HEK293 (cell line): ENCODE measurements around the gene BCOR.
A peak's percentile ranks its signal among the peaks of the same experiment; 100 is the strongest.

ENCODE experiments used
- AEBP2 ChIP-seq: fragments of 450-650 bp; formaldehyde crosslinking; IDR thresholded peaks from 2 replicates; pipeline ENCODE4 v1.5.1; 2016; ENCODE audit warnings: missing biosample characterization, missing genetic modification characterization, borderline replicate concordance
- GLI4 ChIP-seq: fragments of 450-650 bp; formaldehyde crosslinking; IDR thresholded peaks from 2 replicates; pipeline ENCODE4 v1.5.1; 2016; ENCODE audit warnings: missing biosample characterization, missing genetic modification characterization
- HIC1 ChIP-seq: fragments of 450-650 bp; formaldehyde crosslinking; IDR thresholded peaks from 2 replicates; pipeline ENCODE4 v1.5.1; 2016; ENCODE audit warnings: missing biosample characterization, missing genetic modification characterization
- IKZF3 ChIP-seq: fragments of 450-650 bp; IDR thresholded peaks from 2 replicates; pipeline ENCODE4 v1.5.0; 2018; ENCODE audit warnings: missing biosample characterization, mild to moderate bottlenecking, missing genetic modification characterization, moderate library complexity
- SALL2 ChIP-seq: fragments of 450-650 bp; formaldehyde crosslinking; IDR thresholded peaks from 2 replicates; pipeline ENCODE4 v1.5.0; 2017; ENCODE audit warnings: missing biosample characterization, mild to moderate bottlenecking, missing genetic modification characterization, borderline replicate concordance
- SP3 ChIP-seq: fragments of 450-650 bp; formaldehyde crosslinking; IDR thresholded peaks from 2 replicates; pipeline ENCODE4 v1.5.1; 2016; ENCODE audit warnings: missing biosample characterization, missing genetic modification characterization
- SP7 ChIP-seq: fragments of 450-650 bp; formaldehyde crosslinking; IDR thresholded peaks from 2 replicates; pipeline ENCODE4 v1.5.1; 2016; ENCODE audit warnings: missing biosample characterization, missing genetic modification characterization
- TCF7L2 ChIP-seq: IDR thresholded peaks from 2 replicates; pipeline ENCODE4 v1.6.1; 2011; ENCODE audit warnings: low read depth, mild to moderate bottlenecking, inconsistent platforms, low read length, moderate library complexity, borderline replicate concordance
- YY1 ChIP-seq: fragments of 450-650 bp; formaldehyde crosslinking; IDR thresholded peaks from 2 replicates; pipeline ENCODE4 v1.5.1; 2018; ENCODE audit warnings: missing biosample characterization, missing genetic modification characterization
- YY2 ChIP-seq: fragments of 450-650 bp; formaldehyde crosslinking; IDR thresholded peaks from 2 replicates; pipeline ENCODE4 v1.5.1; 2016; ENCODE audit warnings: missing biosample characterization, missing genetic modification characterization
- ZBTB6 ChIP-seq: fragments of 450-650 bp; formaldehyde crosslinking; IDR thresholded peaks from 2 replicates; pipeline ENCODE4 v1.5.1; 2017; ENCODE audit warnings: missing biosample characterization, missing genetic modification characterization
- ZBTB8A ChIP-seq: fragments of 450-650 bp; formaldehyde crosslinking; IDR thresholded peaks from 2 replicates; pipeline ENCODE4 v1.5.1; 2016; ENCODE audit warnings: missing biosample characterization, missing genetic modification characterization
- ZFHX2 ChIP-seq: fragments of 450-650 bp; formaldehyde crosslinking; conservative IDR thresholded peaks from 2 replicates; pipeline ENCODE4 v1.5.1; 2016; ENCODE audit warnings: missing biosample characterization, missing genetic modification characterization
- ZFP3 ChIP-seq: fragments of 450-650 bp; formaldehyde crosslinking; IDR thresholded peaks from 2 replicates; pipeline ENCODE4 v1.5.1; 2016; ENCODE audit warnings: low read depth, missing biosample characterization, missing genetic modification characterization
- ZIC2 ChIP-seq: fragments of 450-650 bp; formaldehyde crosslinking; IDR thresholded peaks from 2 replicates; pipeline ENCODE4 v1.5.1; 2016; ENCODE audit warnings: missing biosample characterization, missing genetic modification characterization
- ZNF10 ChIP-seq: fragments of 450-650 bp; formaldehyde crosslinking; IDR thresholded peaks from 2 replicates; pipeline ENCODE4 v1.5.1; 2017; ENCODE audit warnings: missing biosample characterization, missing genetic modification characterization
- ZNF140 ChIP-seq: fragments of 450-650 bp; formaldehyde crosslinking; IDR thresholded peaks from 2 replicates; pipeline ENCODE4 v1.5.1; 2016; ENCODE audit warnings: missing biosample characterization, missing genetic modification characterization
- ZNF202 ChIP-seq: fragments of 450-650 bp; formaldehyde crosslinking; IDR thresholded peaks from 2 replicates; pipeline ENCODE4 v1.5.1; 2016; ENCODE audit warnings: missing biosample characterization, missing genetic modification characterization, borderline replicate concordance
- ZNF211 ChIP-seq: fragments of 450-650 bp; formaldehyde crosslinking; IDR thresholded peaks from 2 replicates; pipeline ENCODE4 v1.5.1; 2016; ENCODE audit warnings: low read depth, missing biosample characterization, missing genetic modification characterization
- ZNF23 ChIP-seq: fragments of 450-650 bp; formaldehyde crosslinking; IDR thresholded peaks from 2 replicates; pipeline ENCODE4 v1.5.1; 2016; ENCODE audit warnings: missing biosample characterization, missing genetic modification characterization, borderline replicate concordance
- ZNF248 ChIP-seq: fragments of 450-650 bp; formaldehyde crosslinking; IDR thresholded peaks from 2 replicates; pipeline ENCODE4 v1.5.1; 2017; ENCODE audit warnings: missing biosample characterization, missing genetic modification characterization
- ZNF274 ChIP-seq, 2 experiments: fragments of 200-500 bp in 1 of 2; fragments of 450-650 bp in 1 of 2; sonication (Bioruptor generic) in 1 of 2; formaldehyde crosslinking in 1 of 2; IDR thresholded peaks; 2 replicates each; pipeline versions ENCODE4 v1.5.1 to v1.6.1; 2014 to 2016; ENCODE audit warnings: borderline replicate concordance in 1 of 2, inconsistent platforms in 1 of 2, low read length in 1 of 2, missing biosample characterization in 1 of 2, missing genetic modification characterization in 1 of 2
- ZNF324 ChIP-seq: fragments of 450-650 bp; formaldehyde crosslinking; IDR thresholded peaks from 2 replicates; pipeline ENCODE4 v1.5.1; 2016; ENCODE audit warnings: missing biosample characterization, missing genetic modification characterization
- ZNF341 ChIP-seq: fragments of 450-650 bp; formaldehyde crosslinking; IDR thresholded peaks from 2 replicates; pipeline ENCODE4; 2016; ENCODE audit warnings: low read depth, missing biosample characterization, missing genetic modification characterization
- ZNF362 ChIP-seq: fragments of 450-650 bp; formaldehyde crosslinking; IDR thresholded peaks from 2 replicates; pipeline ENCODE4 v1.5.1; 2016; ENCODE audit warnings: missing biosample characterization, missing genetic modification characterization
- ZNF48 ChIP-seq: fragments of 450-650 bp; formaldehyde crosslinking; IDR thresholded peaks from 2 replicates; pipeline ENCODE4 v1.5.1; 2016; ENCODE audit warnings: missing biosample characterization, missing genetic modification characterization
- ZNF580 ChIP-seq: fragments of 450-650 bp; formaldehyde crosslinking; IDR thresholded peaks from 2 replicates; pipeline ENCODE4 v1.5.1; 2016; ENCODE audit warnings: missing biosample characterization, missing genetic modification characterization
- ZNF629 ChIP-seq: fragments of 450-650 bp; formaldehyde crosslinking; IDR thresholded peaks from 2 replicates; pipeline ENCODE4 v1.5.1; 2017; ENCODE audit warnings: missing biosample characterization, missing genetic modification characterization
- ZNF654 ChIP-seq: fragments of 450-650 bp; formaldehyde crosslinking; IDR thresholded peaks from 2 replicates; pipeline ENCODE4 v1.5.1; 2016; ENCODE audit warnings: low read depth, missing biosample characterization, missing genetic modification characterization
- ZNF692 ChIP-seq: fragments of 450-650 bp; formaldehyde crosslinking; IDR thresholded peaks from 2 replicates; pipeline ENCODE4 v1.5.1; 2016; ENCODE audit warnings: missing biosample characterization, missing genetic modification characterization
- ZNF707 ChIP-seq: fragments of 450-650 bp; formaldehyde crosslinking; IDR thresholded peaks from 2 replicates; pipeline ENCODE4 v1.5.1; 2016; ENCODE audit warnings: missing biosample characterization, missing genetic modification characterization

The BCOR gene

GRCh38 chrX:40013266-40014195, 84.2 kb downstream of the BCOR start (continued):
- TF ChIP-seq ZNF692 (tag by site-specific recombination) = no peak
- no peak for TF ChIP-seq ZNF654 (tag by site-specific recombination)
- TF ChIP-seq YY2 (tag by site-specific recombination) = no peak
- no peak for TF ChIP-seq ZNF248 (tag by site-specific recombination)
- TF ChIP-seq ZNF23 (tag by site-specific recombination) = no peak
- TF ChIP-seq IKZF3 (tag by site-specific recombination) = peak; percentile 38; the same call in 1 of the 2 replicates
- no peak for TF ChIP-seq TCF7L2
- TF ChIP-seq SALL2 = no peak
- 0 out of 2 replicates have a peak, but pooled peaks have one; percentile 47 for TF ChIP-seq SP7 (tag by site-specific recombination)
- TF ChIP-seq ZFHX2 = peak; percentile 34; the same call in 1 of the 2 replicates
- TF ChIP-seq ZBTB6 (tag by site-specific recombination) = peak; percentile 26; the same call in 1 of the 2 replicates
- TF ChIP-seq ZNF202 (tag by site-specific recombination) = no peak
- no peak for TF ChIP-seq ZNF211 (tag by site-specific recombination)
- peak; percentile 85 for TF ChIP-seq HIC1 (tag by site-specific recombination)
- no peak for TF ChIP-seq ZNF707
- TF ChIP-seq ZBTB8A (tag by site-specific recombination) = peak; percentile 45
- TF ChIP-seq ZNF362 (tag by site-specific recombination) = no peak
- no peak for TF ChIP-seq ZNF274 (IDR thresholded peaks at IDR 0.05; ENCODE audit: low read length)
- no peak for TF ChIP-seq ZNF274 (tag by site-specific recombination; IDR thresholded peaks at IDR 0.05; ENCODE audit: borderline replicate concordance)
- no peak for TF ChIP-seq ZNF580 (tag by site-specific recombination)
- no peak for TF ChIP-seq GLI4
- no peak for TF ChIP-seq YY1 (tag by site-specific recombination)
- TF ChIP-seq ZNF324 (tag by site-specific recombination) = no peak
- no peak for TF ChIP-seq ZNF48 (tag by site-specific recombination)
- TF ChIP-seq ZFP3 (tag by site-specific recombination) = no peak
- TF ChIP-seq SP3 (tag by site-specific recombination) = peak; percentile 30; the same call in 1 of the 2 replicates
- TF ChIP-seq ZNF140 (tag by site-specific recombination) = no peak
- no peak for TF ChIP-seq ZNF629
- TF ChIP-seq ZNF10 = no peak
- peak; percentile 36 for TF ChIP-seq ZNF341
- TF ChIP-seq AEBP2 = no peak
- TF ChIP-seq ZIC2 (tag by site-specific recombination) = peak; percentile 97
